SU-DHL-6 (cell line): ENCODE results near the gene MBLAC1.

Experiments
- H2AFZ ChIP-seq: fragments of 200-600 bp; sonication (generic); 2 replicates; pipeline ENCODE4 v1.6.1; 2014; ENCODE audit warnings: low read depth, mild to moderate bottlenecking, moderate library complexity, mixed read lengths, antibody characterized with exemption, low read length; ENCODE audit not compliant: severe bottlenecking
- H3F3A ChIP-seq: fragments of 200-600 bp; shearing (Covaris generic); 2 replicates; pipeline ENCODE4 v1.6.0; 2016; ENCODE audit warnings: antibody characterized with exemption, mild to moderate bottlenecking; ENCODE audit not compliant: insufficient read depth
- H3K27ac ChIP-seq: fragments of 200-600 bp; sonication (generic); 2 replicates; pipeline ENCODE4 v1.5.1; 2016; ENCODE audit warnings: low read depth, mild to moderate bottlenecking, low read length, moderate library complexity, mixed read lengths
- H3K27me3 ChIP-seq: fragments of 200-600 bp; sonication (generic), shearing (Covaris generic); 2 replicates; pipeline ENCODE4 v1.6.0; 2014; ENCODE audit warnings: mild to moderate bottlenecking, low read length
- H3K36me3 ChIP-seq: fragments of 200-600 bp; sonication (generic); 2 replicates; pipeline ENCODE4 v1.6.1; 2014; ENCODE audit warnings: mild to moderate bottlenecking, low read length, mixed read lengths
- H3K4me2 ChIP-seq: fragments of 300-600, 200-600 bp; shearing (Covaris generic), sonication (generic); 2 replicates; pipeline ENCODE4 v1.6.0; 2014; ENCODE audit warnings: low read length, low read depth, mild to moderate bottlenecking; ENCODE audit not compliant: poor library complexity, severe bottlenecking
- H3K4me3 ChIP-seq: fragments of 200-600 bp; sonication (generic); 2 replicates; pipeline ENCODE4 v1.5.1; 2014; ENCODE audit warnings: antibody characterized with exemption, low read length, mild to moderate bottlenecking, mixed read lengths; ENCODE audit not compliant: insufficient read depth, poor library complexity, severe bottlenecking
- H3K79me2 ChIP-seq: fragments of 200-600 bp; sonication (generic); 2 replicates; pipeline ENCODE4 v1.6.1; 2014; ENCODE audit warnings: mild to moderate bottlenecking, low read length, moderate library complexity; ENCODE audit not compliant: insufficient read depth
- H3K9ac ChIP-seq: fragments of 200-600 bp; sonication (generic); 2 replicates; pipeline ENCODE4 v1.7.0; 2014; ENCODE audit warnings: mild to moderate bottlenecking, low read length
- H3K9me2 ChIP-seq: fragments of 200-600 bp; sonication (generic); replicated peaks from 2 replicates; pipeline ENCODE4 v1.6.1; 2014; ENCODE audit warnings: low read length; ENCODE audit not compliant: insufficient read depth
- H3K9me3 ChIP-seq: fragments of 200-600 bp; sonication (generic); 2 replicates; pipeline ENCODE4 v1.6.1; 2014; ENCODE audit warnings: low read length, mixed read lengths; ENCODE audit not compliant: insufficient read depth
- H4K20me1 ChIP-seq: fragments of 200-600 bp; sonication (generic); 2 replicates; pipeline ENCODE4 v1.6.1; 2014; ENCODE audit warnings: low read depth, mild to moderate bottlenecking, antibody characterized with exemption, low read length, moderate library complexity, mixed read lengths
- CTCF ChIP-seq: fragments of 200-600 bp; sonication (generic); IDR thresholded peaks from one replicate; pipeline ENCODE4 v1.5.1; 2017; ENCODE audit warnings: antibody characterized with exemption, mild to moderate bottlenecking, low read length, moderate library complexity; ENCODE audit not compliant: insufficient read depth, poor library complexity, severe bottlenecking
- EZH2phosphoT487 ChIP-seq: fragments of 200-600 bp; sonication (generic), shearing (Covaris generic); conservative IDR thresholded peaks from 2 replicates; pipeline ENCODE4 v1.6.1; 2018; ENCODE audit warnings: mild to moderate bottlenecking, antibody characterized with exemption, low read length, moderate library complexity, mixed read lengths

MBLAC1 gene

GRCh38 chr7:100102950-100103840 lies 23.6 kb upstream of the MBLAC1 start:
- Histone ChIP-seq H3K27me3 (no peaks in the 10 kb centered on the region), H3K9me2 (no peaks in the 10 kb centered on the region), H3K79me2 (peaks cover 30% of the 10 kb centered on the region), H3K4me3 (no peak overlapping the region), H2AFZ (no peak overlapping the region), H3F3A (peaks cover 21% of the 10 kb centered on the region), H3K4me2 (peak overlapping the region; percentile 62), H3K27ac (no peak overlapping the region), H3K9ac (peak overlapping the region; percentile 100), H3K9me3 (no peaks in the 10 kb centered on the region), H3K36me3 (peaks cover 21% of the 10 kb centered on the region), H4K20me1 (peaks cover 13% of the 10 kb centered on the region)
- TF ChIP-seq CTCF (no peak), EZH2phosphoT487 (no peak)

- Histone ChIP-seq H3K9me2 (no peaks in the 10 kb centered on the region), H3K36me3 (no peaks in the 10 kb centered on the region; the same call in 1 of the 2 replicates), H2AFZ (no peak overlapping the region), H3K27me3 (no peaks in the 10 kb centered on the region), H3K27ac (no peak overlapping the region), H3K79me2 (peaks cover 6% of the 10 kb centered on the region), H3K9me3 (no peaks in the 10 kb centered on the region), H3K4me3 (no peak overlapping the region), H4K20me1 (no peaks in the 10 kb centered on the region), H3K9ac (no peak overlapping the region), H3F3A (peaks cover 6% of the 10 kb centered on the region; the same call in 1 of the 2 replicates), H3K4me2 (no peak overlapping the region)
- TF ChIP-seq EZH2phosphoT487 (no peak), CTCF (no peak)
These were observed 21.2 kb upstream of the MBLAC1 start for GRCh38 chr7:100105534-100105933.

- no peaks in the 10 kb centered on the region; the same call in 1 of the 2 replicates for H3K36me3 ChIP-seq
- no peaks in the 10 kb centered on the region for H3K27me3 ChIP-seq
- TF ChIP-seq EZH2phosphoT487, result no peak
- TF ChIP-seq CTCF, result no peak
- H4K20me1 ChIP-seq, result no peaks in the 10 kb centered on the region
- no peaks in the 10 kb centered on the region for H3K9me3 ChIP-seq
- H3K27ac ChIP-seq, result no peak overlapping the region
- no peak overlapping the region for H3K4me2 ChIP-seq
- no peaks in the 10 kb centered on the region for H3K79me2 ChIP-seq
- no peaks in the 10 kb centered on the region for H3K9me2 ChIP-seq
- no peak overlapping the region for H2AFZ ChIP-seq
- H3K4me3 ChIP-seq, result no peak overlapping the region
- no peak overlapping the region for H3K9ac ChIP-seq
- peaks cover 6% of the 10 kb centered on the region; the same call in 1 of the 2 replicates for H3F3A ChIP-seq
These were observed 20.1 kb upstream of the MBLAC1 start for GRCh38 chr7:100106633-100107032.
